Measurements from ENCODE around the gene KRTAP21-1. TPM values are rescaled to one million over a fixed set of nuclear protein-coding genes. Genes with fewer than 3 reads are reported as not detected.

The KRTAP21-1 gene
- total RNA-seq, 2 donors from 2014 or later = not detected

GRCh38 chr21:30714456-30714855, 40.8 kb downstream of the KRTAP21-1 start:
- Histone ChIP-seq H3K4me3 (no peak overlapping the region), H3K9me3 (no peaks in the 10 kb centered on the region), H3K36me3 (no peaks in the 10 kb centered on the region), H3K27ac (no peak overlapping the region), H3K27me3 (replicated peaks; ENCODE audit: insufficient read depth) (no peaks in the 10 kb centered on the region), H3K4me1 (replicated peaks) (no peaks in the 10 kb centered on the region)
- WGBS = 46% methylated on average over 3 of the region's 3 CpGs
- TF ChIP-seq POLR2AphosphoS5 (IDR thresholded peaks at IDR 0.05) = no peak
- TF ChIP-seq POLR2A (IDR thresholded peaks at IDR 0.05) = no peak
- no peak for TF ChIP-seq CTCF (IDR thresholded peaks at IDR 0.05)
- intact Hi-C loops (cut with DNase I) = no loop called here
- DNase-seq (ENCODE audit: low spot score) = no peak

GRCh38 chr21:30713766-30714165, 41.5 kb downstream of the KRTAP21-1 start:
- DNase-seq (ENCODE audit: low spot score) = no peak
- Histone ChIP-seq H3K36me3 (no peaks in the 10 kb centered on the region), H3K4me3 (no peak overlapping the region), H3K4me1 (replicated peaks) (no peaks in the 10 kb centered on the region), H3K9me3 (no peaks in the 10 kb centered on the region), H3K27me3 (replicated peaks; ENCODE audit: insufficient read depth) (no peaks in the 10 kb centered on the region), H3K27ac (no peak overlapping the region)
- intact Hi-C loops (cut with DNase I) = no loop called here
- TF ChIP-seq POLR2AphosphoS5 (IDR thresholded peaks at IDR 0.05) (no peak), POLR2A (IDR thresholded peaks at IDR 0.05) (no peak), CTCF (IDR thresholded peaks at IDR 0.05) (no peak)
- WGBS = 90% methylated on average over 3 of the region's 3 CpGs

GRCh38 chr21:30710499-30710898, 44.7 kb downstream of the KRTAP21-1 start:
- 24% methylated on average over 3 of the region's 3 CpGs for WGBS
- no peaks in the 10 kb centered on the region for H3K4me1 ChIP-seq (replicated peaks)
- intact Hi-C loops (cut with DNase I) = no loop called here
- TF ChIP-seq POLR2A (IDR thresholded peaks at IDR 0.05) (no peak), CTCF (IDR thresholded peaks at IDR 0.05) (no peak), POLR2AphosphoS5 (IDR thresholded peaks at IDR 0.05) (no peak)
- no peaks in the 10 kb centered on the region for H3K9me3 ChIP-seq
- H3K36me3 ChIP-seq = no peaks in the 10 kb centered on the region
- DNase-seq (ENCODE audit: low spot score) = no peak
- no peak overlapping the region for H3K4me3 ChIP-seq
- no peak overlapping the region for H3K27ac ChIP-seq
- no peaks in the 10 kb centered on the region for H3K27me3 ChIP-seq (replicated peaks; ENCODE audit: insufficient read depth)

DNA sequence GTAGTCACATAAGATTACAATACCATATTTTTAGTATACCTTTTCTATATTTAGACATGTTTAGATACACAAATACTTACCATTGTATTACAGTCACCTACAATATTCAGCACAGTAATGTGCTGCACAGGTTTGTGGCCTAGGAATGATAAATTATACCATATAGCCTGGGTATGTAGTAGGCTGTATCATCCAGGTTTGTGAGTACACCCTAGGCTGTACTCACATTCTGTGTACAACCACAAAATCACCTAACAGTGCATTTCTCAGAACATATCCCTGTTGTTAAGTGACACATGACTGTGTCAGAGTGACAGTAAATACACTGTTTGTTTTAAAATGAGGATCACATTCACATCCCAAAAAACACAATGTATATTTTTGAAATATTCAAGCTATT, 47.8 kb downstream of the KRTAP21-1 start:
- Histone ChIP-seq H3K4me3 (no peak overlapping the region), H3K36me3 (no peaks in the 10 kb centered on the region), H3K9me3 (no peaks in the 10 kb centered on the region), H3K4me1 (replicated peaks) (no peaks in the 10 kb centered on the region), H3K27ac (no peak overlapping the region), H3K27me3 (replicated peaks; ENCODE audit: insufficient read depth) (no peaks in the 10 kb centered on the region)
- no peak for DNase-seq (ENCODE audit: low spot score)
- intact Hi-C loops (cut with DNase I) = no loop called here
- TF ChIP-seq POLR2AphosphoS5 (IDR thresholded peaks at IDR 0.05) = no peak
- no peak for TF ChIP-seq CTCF (IDR thresholded peaks at IDR 0.05)
- TF ChIP-seq POLR2A (IDR thresholded peaks at IDR 0.05) = no peak

Small RNA genes lying within 50 kb of the gene (small RNA-seq; reads per million reads assigned to genes)
- 0 reads per million in 2 donors for gene AP000244.1
- 0 reads per million in 2 donors for gene KRTAP21-3
- gene KRTAP8-2P = 0 reads per million in 2 donors

Other genes starting within 250 kb of the KRTAP21-1 start
- not detected for gene KRTAP19-6, start 213.6 kb downstream of the KRTAP21-1 start, total RNA-seq
- not detected for gene KRTAP19-7, start 194.1 kb downstream of the KRTAP21-1 start, total RNA-seq
- gene KRTAP22-2, start 165.0 kb downstream of the KRTAP21-1 start, total RNA-seq = not detected
- gene KRTAP6-3, start 163.0 kb downstream of the KRTAP21-1 start, total RNA-seq = not detected
- gene KRTAP6-2, start 156.5 kb downstream of the KRTAP21-1 start, total RNA-seq = not detected
- gene KRTAP22-1, start 154.3 kb downstream of the KRTAP21-1 start, total RNA-seq = not detected
- gene KRTAP6-1, start 141.5 kb downstream of the KRTAP21-1 start, total RNA-seq = not detected
- gene KRTAP20-1, start 139.0 kb downstream of the KRTAP21-1 start, total RNA-seq = not detected
- not detected for gene KRTAP20-4, start 134.8 kb downstream of the KRTAP21-1 start, total RNA-seq
- gene KRTAP20-2, start 120.2 kb downstream of the KRTAP21-1 start, total RNA-seq = not detected
- not detected for gene KRTAP20-3, start 112.6 kb downstream of the KRTAP21-1 start, total RNA-seq
- gene KRTAP21-3, start 36.7 kb downstream of the KRTAP21-1 start, total RNA-seq = not detected
- gene KRTAP21-2, start 8.2 kb downstream of the KRTAP21-1 start, total RNA-seq = not detected
- 1 to 10 TPM in 1 of 2 donors, not detected in 1; 2.7 TPM for gene KRTAP8-1, start 57.8 kb upstream of the KRTAP21-1 start, total RNA-seq
- gene KRTAP7-1, start 74.3 kb upstream of the KRTAP21-1 start, total RNA-seq = not detected
- under 1 TPM in 1 of 2 donors, not detected in 1; 0.68 TPM for gene KRTAP11-1, start 126.2 kb upstream of the KRTAP21-1 start, total RNA-seq